ENCODE results near the gene LRP2. TPM values are rescaled to one million over a fixed set of nuclear protein-coding genes. Genes with fewer than 3 reads are reported as not detected.
A peak's percentile ranks its signal among the peaks of the same experiment; 100 is the strongest.
"Not testable (repeated sequence)": the region's sequence is repeated elsewhere in the genome, so short reads cannot be mapped to it uniquely, and the experiment has no call there.

Gene LRP2
- 1 to 10 TPM in 1 of 4 donors, not detected in 3; 1.9 TPM for total RNA-seq
- polyA plus RNA-seq: not detected

GRCh38 chr2:169362118-169362893 lies at the start of gene LRP2:
Gene LRP2 (minus strand): TSS chr2:169362534. CDS start chr2:169362399, 135 bp downstream.
- H3K9me3 ChIP-seq: no peaks in the 10 kb centered on the region
- 1% methylated on average over 75 of the region's 75 CpGs for WGBS, 2 donors
- peaks cover 10 to 32% (median 19%) of the 10 kb centered on the region in 3 donors for H3K27me3 ChIP-seq
- no peak for DNase-seq
- no peak within 1 kb of the TSS for H3K27ac ChIP-seq
- H3K4me3 ChIP-seq: peak within 1 kb of the TSS; percentile 24 to 54 (median 50)
- TF ChIP-seq POLR2AphosphoS5 (IDR thresholded peaks at IDR 0.05) (no peak), POLR2A (IDR thresholded peaks at IDR 0.05) (no peak), EP300 (IDR thresholded peaks at IDR 0.05) (no peak)
- TF ChIP-seq, protein P1, sequence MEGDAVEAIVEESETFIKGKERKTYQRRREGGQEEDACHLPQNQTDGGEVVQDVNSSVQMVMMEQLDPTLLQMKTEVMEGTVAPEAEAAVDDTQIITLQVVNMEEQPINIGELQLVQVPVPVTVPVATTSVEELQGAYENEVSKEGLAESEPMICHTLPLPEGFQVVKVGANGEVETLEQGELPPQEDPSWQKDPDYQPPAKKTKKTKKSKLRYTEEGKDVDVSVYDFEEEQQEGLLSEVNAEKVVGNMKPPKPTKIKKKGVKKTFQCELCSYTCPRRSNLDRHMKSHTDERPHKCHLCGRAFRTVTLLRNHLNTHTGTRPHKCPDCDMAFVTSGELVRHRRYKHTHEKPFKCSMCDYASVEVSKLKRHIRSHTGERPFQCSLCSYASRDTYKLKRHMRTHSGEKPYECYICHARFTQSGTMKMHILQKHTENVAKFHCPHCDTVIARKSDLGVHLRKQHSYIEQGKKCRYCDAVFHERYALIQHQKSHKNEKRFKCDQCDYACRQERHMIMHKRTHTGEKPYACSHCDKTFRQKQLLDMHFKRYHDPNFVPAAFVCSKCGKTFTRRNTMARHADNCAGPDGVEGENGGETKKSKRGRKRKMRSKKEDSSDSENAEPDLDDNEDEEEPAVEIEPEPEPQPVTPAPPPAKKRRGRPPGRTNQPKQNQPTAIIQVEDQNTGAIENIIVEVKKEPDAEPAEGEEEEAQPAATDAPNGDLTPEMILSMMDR (IDR thresholded peaks at IDR 0.05): no peak
- intact Hi-C loops (cut with DNase I): no loop called here
- H3K4me1 ChIP-seq: peaks cover 0 to 42% (median 40%) of the 10 kb centered on the region in 4 donors
- H3K36me3 ChIP-seq: no peaks in the 10 kb centered on the region

DNA sequence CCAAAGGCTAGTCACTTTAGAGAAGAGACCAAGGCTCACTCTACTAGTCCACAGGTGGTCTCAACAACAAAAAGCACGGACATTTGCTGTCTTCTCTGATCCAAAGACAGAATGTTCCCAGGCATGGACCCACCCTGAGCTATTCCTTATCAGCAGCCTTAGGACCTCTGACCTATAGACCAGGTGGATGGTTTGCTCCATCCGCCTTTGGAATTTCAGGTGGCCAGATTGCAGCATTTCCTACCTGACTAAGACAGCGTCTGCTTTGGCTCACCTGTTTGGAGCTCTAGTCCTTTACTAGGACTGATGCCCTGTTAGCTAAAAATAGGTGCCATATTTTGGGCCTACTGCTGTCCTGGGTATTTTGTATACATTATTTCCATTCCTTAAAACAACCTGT lies 44.6 kb upstream of the LRP2 start:
- H3K4me3 ChIP-seq: no peak overlapping the region
- WGBS, 2 donors: 60 to 79% methylated on average over 3 of the region's 3 CpGs
- H3K27ac ChIP-seq: no peak overlapping the region
- H3K27me3 ChIP-seq: no peaks in the 10 kb centered on the region
- no peaks in the 10 kb centered on the region for H3K36me3 ChIP-seq
- H3K9me3 ChIP-seq: no peaks in the 10 kb centered on the region
- no peaks in the 10 kb centered on the region for H3K4me1 ChIP-seq
- TF ChIP-seq EP300 (IDR thresholded peaks at IDR 0.05) (no peak), POLR2AphosphoS5 (IDR thresholded peaks at IDR 0.05) (no peak), POLR2A (IDR thresholded peaks at IDR 0.05) (no peak)
- TF ChIP-seq, protein P1 (IDR thresholded peaks at IDR 0.05): no peak
- no peak for DNase-seq
- intact Hi-C loops (cut with DNase I): no loop called here

DNA sequence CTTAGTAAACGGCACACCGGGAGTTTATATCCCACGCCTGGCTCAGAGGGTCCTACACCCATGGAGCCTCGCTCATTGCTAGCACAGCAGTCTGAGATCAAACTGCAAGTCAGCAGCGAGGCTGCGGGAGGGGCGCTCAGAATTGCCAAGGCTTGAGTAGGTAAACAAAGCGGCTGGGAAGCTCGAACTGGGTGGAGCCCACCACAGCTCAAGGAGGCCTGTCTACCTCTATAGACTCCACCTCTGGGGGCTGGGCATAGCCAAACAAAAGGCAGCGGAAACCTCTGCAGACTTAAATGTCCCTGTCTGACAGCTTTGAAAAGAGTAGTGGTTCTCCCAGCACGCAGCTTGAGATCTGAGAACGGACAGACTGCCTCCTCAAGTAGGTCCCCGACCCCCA lies 37.2 kb upstream of the LRP2 start:
- H3K27ac ChIP-seq; H3K36me3 ChIP-seq; intact Hi-C loops (cut with DNase I); H3K27me3 ChIP-seq; DNase-seq; H3K4me1 ChIP-seq; H3K4me3 ChIP-seq; H3K9me3 ChIP-seq: not testable (repeated sequence)
- 67 to 88% methylated on average over 13 of the region's 13 CpGs for WGBS, 2 donors

DNA sequence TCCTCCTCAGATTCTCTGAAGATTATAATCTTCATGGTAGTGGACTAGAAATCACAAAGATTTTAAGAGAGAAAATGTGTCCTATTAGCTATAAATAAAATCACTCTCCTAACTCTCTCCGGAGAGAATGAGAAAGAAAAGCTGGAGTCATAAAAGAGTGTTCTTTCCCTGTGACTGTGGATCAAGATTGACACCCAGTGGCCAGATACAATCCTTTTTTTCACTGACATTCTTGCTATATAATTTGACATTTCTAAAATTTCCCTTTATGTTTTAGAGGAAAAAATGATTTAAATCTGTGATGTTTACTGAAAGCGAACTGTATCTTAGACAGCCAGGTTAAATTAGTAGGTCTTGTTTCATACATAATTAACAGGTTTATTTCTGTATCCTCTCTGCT lies 35.4 kb upstream of the LRP2 start:
- 45 to 62% methylated on average over 2 of the region's 2 CpGs for WGBS, 2 donors
- Histone ChIP-seq H3K27ac (no peak overlapping the region), H3K4me3 (no peak overlapping the region), H3K36me3 (no peaks in the 10 kb centered on the region), H3K4me1 (no peaks in the 10 kb centered on the region), H3K27me3 (no peaks in the 10 kb centered on the region), H3K9me3 (no peaks in the 10 kb centered on the region)
- no peak for DNase-seq
- intact Hi-C loops (cut with DNase I): no loop called here
- TF ChIP-seq POLR2AphosphoS5 (IDR thresholded peaks at IDR 0.05) (no peak), EP300 (IDR thresholded peaks at IDR 0.05) (no peak)
- TF ChIP-seq, protein P1 (IDR thresholded peaks at IDR 0.05): no peak

DNA sequence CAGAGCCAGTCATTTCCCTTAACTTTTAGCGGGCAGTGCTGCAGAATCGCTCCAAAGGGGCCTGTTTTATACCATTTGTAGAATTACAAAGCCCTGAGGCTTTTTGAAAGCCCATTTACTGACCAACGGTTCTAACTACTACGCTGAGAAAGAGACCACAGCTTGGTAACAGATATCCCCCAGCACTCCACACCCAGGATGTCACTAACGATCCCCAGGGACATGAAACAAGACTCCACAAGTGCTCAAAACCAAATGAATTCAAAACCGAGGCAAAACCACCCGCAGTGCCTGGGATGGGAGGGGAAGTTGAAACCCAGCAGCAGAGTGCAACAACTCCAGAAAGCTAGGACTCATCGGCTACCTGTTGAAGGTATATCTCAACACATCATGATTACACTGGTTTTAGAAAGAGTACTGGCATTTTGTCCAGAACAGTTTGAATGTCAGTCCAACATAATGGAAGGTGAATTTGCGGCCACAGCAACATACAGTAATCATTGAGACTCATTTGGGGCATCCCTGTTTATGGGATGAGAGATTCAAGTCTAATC lies 33.6 kb upstream of the LRP2 start:
- TF ChIP-seq POLR2AphosphoS5 (IDR thresholded peaks at IDR 0.05) (no peak), EP300 (IDR thresholded peaks at IDR 0.05) (no peak), POLR2A (IDR thresholded peaks at IDR 0.05) (no peak)
- TF ChIP-seq, protein P1 (IDR thresholded peaks at IDR 0.05): no peak
- intact Hi-C loops (cut with DNase I): no loop called here
- Histone ChIP-seq H3K27ac (no peak overlapping the region), H3K27me3 (no peaks in the 10 kb centered on the region), H3K4me3 (no peak overlapping the region), H3K36me3 (no peaks in the 10 kb centered on the region), H3K9me3 (no peaks in the 10 kb centered on the region), H3K4me1 (no peaks in the 10 kb centered on the region)
- WGBS, 2 donors: 82 to 83% methylated on average over 9 of the region's 9 CpGs
- DNase-seq: no peak
